HL-60 (cell line): ENCODE data around the gene GDF3.

ENCODE experiments used
- DNase-seq, 2 experiments: peaks; one replicate each; pipeline ENCODE4 v3.0.0-alpha.2; 2010 to 2020; ENCODE audit warnings: low read depth in 1 of 2, low spot score in 1 of 2
- H3K27ac ChIP-seq: fragments of 250-450 bp; sonication (Bioruptor Pico); replicated peaks from 2 replicates; pipeline ENCODE4 v1.5.1; 2020; ENCODE audit warnings: mild to moderate bottlenecking, moderate library complexity
- H3K27me3 ChIP-seq: fragments of 250-450 bp; sonication (Bioruptor Pico); 2 replicates; pipeline ENCODE4 v1.5.1; 2021; ENCODE audit warnings: mild to moderate bottlenecking, moderate library complexity; ENCODE audit not compliant: insufficient read depth, poor library complexity, severe bottlenecking
- H3K4me3 ChIP-seq: replicated peaks from 2 replicates; pipeline ENCODE4 v1.5.1; 2011; ENCODE audit warnings: mild to moderate bottlenecking, control low read depth, low read length; ENCODE audit not compliant: insufficient read depth
- CTCF ChIP-seq: IDR thresholded peaks from one replicate; pipeline ENCODE4 v1.5.1; 2011; ENCODE audit warnings: low read length, control low read depth, inconsistent platforms; ENCODE audit not compliant: insufficient read depth
- GABPA ChIP-seq: IDR thresholded peaks from 2 replicates; pipeline ENCODE4 v1.6.1; 2012; ENCODE audit warnings: low read depth
- POLR2AphosphoS5 ChIP-seq: IDR thresholded peaks from 2 replicates; pipeline ENCODE4 v1.6.1; 2012; ENCODE audit warnings: low read depth
- REST ChIP-seq: IDR thresholded peaks from 2 replicates; pipeline ENCODE4 v1.6.1; 2012; ENCODE audit warnings: low read depth; ENCODE audit not compliant: insufficient replicate concordance
- SPI1 ChIP-seq: IDR thresholded peaks from 2 replicates; pipeline ENCODE4 v1.6.1; 2012; ENCODE audit warnings: low read depth, mild to moderate bottlenecking, borderline replicate concordance

Gene GDF3

DNA sequence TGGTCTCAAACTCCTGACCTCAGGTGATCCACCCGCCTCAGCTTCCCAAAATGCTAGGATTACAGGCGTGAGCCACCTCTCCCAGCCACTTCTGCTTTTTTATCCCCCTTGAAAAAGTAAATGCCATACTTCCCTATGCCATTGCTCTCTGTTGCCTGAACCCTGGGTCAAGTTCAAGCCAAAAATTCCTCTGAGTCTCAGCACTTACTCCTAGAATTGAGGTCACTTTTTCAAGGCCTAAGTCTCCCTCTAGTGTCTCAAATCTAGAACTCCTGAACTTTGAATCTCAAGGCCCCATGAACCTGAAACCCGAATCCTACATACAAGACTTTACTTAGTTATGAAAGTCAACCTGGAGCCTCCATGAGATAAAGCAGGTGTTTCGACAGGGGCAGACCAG is 28.4 kb downstream of the GDF3 start:
- H3K27me3 ChIP-seq, result no peaks in the 10 kb centered on the region
- no peak overlapping the region for H3K27ac ChIP-seq
- no peak for TF ChIP-seq CTCF
- TF ChIP-seq SPI1, result peak; percentile 82
- DNase-seq, result peak in 1 of 2 experiments; percentile 22
- no peak overlapping the region for H3K4me3 ChIP-seq

DNA sequence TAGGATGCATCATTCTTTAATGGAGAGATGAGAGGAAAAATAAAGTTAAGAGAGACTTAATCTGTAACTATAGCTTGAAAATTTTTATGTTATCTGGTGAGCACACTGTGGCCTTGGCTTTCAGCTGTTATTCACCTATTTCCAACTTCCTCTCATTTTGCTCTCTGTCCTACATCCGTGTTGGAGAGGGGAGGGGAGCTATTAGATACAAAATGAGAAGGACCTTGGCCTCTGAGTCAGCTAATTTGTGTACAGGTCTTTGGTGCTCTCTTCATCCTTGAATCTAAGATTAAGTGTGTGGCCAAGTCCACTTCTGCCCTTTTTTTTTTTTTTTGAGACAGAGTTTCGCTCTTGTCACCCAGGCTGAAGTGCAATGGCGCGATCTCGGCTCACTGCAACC is 29.0 kb downstream of the GDF3 start:
- Histone ChIP-seq H3K27ac (no peak overlapping the region), H3K4me3 (no peak overlapping the region), H3K27me3 (no peaks in the 10 kb centered on the region)
- DNase-seq, result no peak
- no peak for TF ChIP-seq CTCF
- no peak for TF ChIP-seq GABPA
- no peak for TF ChIP-seq REST
- no peak for TF ChIP-seq SPI1
- no peak for TF ChIP-seq POLR2AphosphoS5

- no peak for DNase-seq
- no peak overlapping the region for H3K27ac ChIP-seq
- H3K4me3 ChIP-seq, result no peak overlapping the region
- no peak for TF ChIP-seq POLR2AphosphoS5
- TF ChIP-seq SPI1, result no peak
- no peak for TF ChIP-seq REST
- no peak for TF ChIP-seq GABPA
- TF ChIP-seq CTCF, result no peak
- H3K27me3 ChIP-seq, result no peaks in the 10 kb centered on the region
Observed at GRCh38 chr12:7661741-7662140, 33.8 kb downstream of the GDF3 start.

DNA sequence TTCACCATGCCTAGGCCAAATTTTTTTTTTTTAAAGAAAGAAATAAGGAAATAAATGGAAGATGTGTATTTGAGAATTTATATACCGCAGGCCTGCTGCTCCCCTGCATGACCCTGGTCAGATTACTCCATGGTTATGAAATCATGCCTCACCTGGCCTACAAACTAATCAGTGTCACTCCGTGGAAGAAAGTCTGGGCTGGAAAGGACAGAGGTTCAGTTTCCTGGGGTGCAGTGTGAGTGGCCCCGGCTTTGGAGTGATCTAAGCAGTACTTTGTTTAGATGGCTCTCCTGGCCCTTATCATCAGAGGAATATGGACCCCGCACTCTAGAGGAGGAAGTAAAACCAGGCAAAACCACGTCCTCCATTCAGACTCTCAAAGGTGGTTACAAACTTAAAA is 39.5 kb downstream of the GDF3 start:
- no peaks in the 10 kb centered on the region for H3K27me3 ChIP-seq
- no peak for DNase-seq
- no peak overlapping the region for H3K4me3 ChIP-seq
- TF ChIP-seq SPI1, result no peak
- no peak for TF ChIP-seq POLR2AphosphoS5
- TF ChIP-seq GABPA, result no peak
- TF ChIP-seq REST, result no peak
- H3K27ac ChIP-seq, result no peak overlapping the region
